IMR-90 (cell line): ENCODE data around the gene TNFRSF4. TPM values are rescaled to one million over a fixed set of nuclear protein-coding genes. Genes with fewer than 3 reads are reported as not detected.

Experiments
- ATAC-seq: fragments of 200-7000 bp; cut with Tn5 transposase; 2 replicates; pipeline ENCODE4 v1.9.1; 2020; ENCODE audit warnings: low read depth, mild to moderate bottlenecking, moderate library complexity
- BruUV-seq: library from RNA; stranded (reverse); fragments of 400-500 nt; replicated peaks from 2 replicates; lab custom pipeline; 2021; lab: Mats Ljungman, UMichigan
- CTCF ChIA-PET: fragments of 300-600 bp; formaldehyde crosslinking; extraction: SDS; loops from one replicate; lab custom pipeline; 2021; ENCODE audit warnings: antibody characterized with exemption; lab: Yijun Ruan, JAX
- POLR2A ChIA-PET: fragments of 300-600 bp; sonication (Branson Sonifier 250); formaldehyde crosslinking; loops from one replicate; lab custom pipeline; 2022; ENCODE audit warnings: antibody characterized with exemption; ENCODE audit not compliant: unreplicated experiment; lab: Charles Lee
- DNase-seq: peaks from one replicate; pipeline ENCODE4 v3.0.0; 2013
- H2AFZ ChIP-seq: replicated peaks from 2 replicates; pipeline ENCODE3; 2013; ENCODE audit warnings: low read length, mild to moderate bottlenecking; ENCODE audit not compliant: poor library complexity
- H2AK5ac ChIP-seq: 2 replicates; pipeline ENCODE4 v1.6.1; 2013; ENCODE audit warnings: low read depth, low read length, inconsistent platforms
- H2AK9ac ChIP-seq: replicated peaks from 2 replicates; pipeline ENCODE3; 2013; ENCODE audit warnings: mild to moderate bottlenecking, low read depth, low read length, moderate library complexity; ENCODE audit not compliant: poor library complexity
- H2BK120ac ChIP-seq: 2 replicates; pipeline ENCODE4 v1.6.1; 2013; ENCODE audit warnings: low read depth, low read length, inconsistent platforms
- H2BK15ac ChIP-seq: 3 replicates; pipeline ENCODE4 v1.6.1; 2013; ENCODE audit warnings: low read depth, low read length, inconsistent platforms
- H2BK20ac ChIP-seq: 2 replicates; pipeline ENCODE4 v1.6.1; 2013; ENCODE audit warnings: low read depth, mild to moderate bottlenecking, inconsistent platforms, low read length, moderate library complexity
- H2BK5ac ChIP-seq: 2 replicates; pipeline ENCODE4 v1.6.1; 2013; ENCODE audit warnings: mild to moderate bottlenecking, low read depth, low read length, inconsistent platforms; ENCODE audit not compliant: poor library complexity, severe bottlenecking
- H3K14ac ChIP-seq: replicated peaks from 2 replicates; pipeline ENCODE4 v1.6.1; 2013; ENCODE audit warnings: low read depth, low read length, inconsistent platforms
- H3K18ac ChIP-seq: 2 replicates; pipeline ENCODE4 v1.6.1; 2013; ENCODE audit warnings: low read depth, low read length, control low read depth
- H3K23ac ChIP-seq: 2 replicates; pipeline ENCODE4 v1.6.1; 2013; ENCODE audit warnings: low read depth, low read length, inconsistent platforms
- H3K27ac ChIP-seq: 2 replicates; pipeline ENCODE4 v1.5.1; 2013; ENCODE audit warnings: mild to moderate bottlenecking, control low read depth, low read length; ENCODE audit not compliant: insufficient read depth
- H3K27me3 ChIP-seq: 2 replicates; pipeline ENCODE4 v1.6.1; 2013; ENCODE audit warnings: low read length; ENCODE audit not compliant: control insufficient read depth, insufficient read depth
- H3K36me3 ChIP-seq: 2 replicates; pipeline ENCODE4 v1.6.1; 2013; ENCODE audit warnings: low read length, mixed read lengths; ENCODE audit not compliant: control insufficient read depth, insufficient read depth
- H3K4ac ChIP-seq: 2 replicates; pipeline ENCODE4 v1.6.1; 2013; ENCODE audit warnings: low read depth, low read length, inconsistent platforms
- H3K4me1 ChIP-seq: 2 replicates; pipeline ENCODE4 v1.6.1; 2013; ENCODE audit warnings: low read length, mixed read lengths; ENCODE audit not compliant: control insufficient read depth, insufficient read depth
- H3K4me2 ChIP-seq: 2 replicates; pipeline ENCODE4 v1.6.1; 2013; ENCODE audit warnings: low read depth, mild to moderate bottlenecking, control low read depth, low read length, moderate library complexity
- H3K4me3 ChIP-seq: 2 replicates; pipeline ENCODE4 v1.5.1; 2013; ENCODE audit warnings: low read depth, mild to moderate bottlenecking, control low read depth, low read length, moderate library complexity; ENCODE audit not compliant: insufficient read depth
- H3K56ac ChIP-seq: 2 replicates; pipeline ENCODE4 v1.6.1; 2013; ENCODE audit warnings: low read length, inconsistent platforms; ENCODE audit not compliant: insufficient read depth; ENCODE audit errors: extremely low read depth
- H3K79me1 ChIP-seq, 2 experiments: 2 replicates each; pipeline ENCODE4 v1.6.1; 2013; ENCODE audit warnings: low read length in 2 of 2, inconsistent platforms in 1 of 2, low read depth in 1 of 2
- H3K9ac ChIP-seq: 2 replicates; pipeline ENCODE4 v1.6.1; 2013; ENCODE audit warnings: low read depth, low read length, control low read depth
- H3K9me1 ChIP-seq: 2 replicates; pipeline ENCODE4 v1.6.1; 2013; ENCODE audit warnings: low read length, inconsistent platforms; ENCODE audit not compliant: insufficient read depth
- H3K9me3 ChIP-seq: 2 replicates; pipeline ENCODE4 v1.6.1; 2013; ENCODE audit warnings: low read length; ENCODE audit not compliant: control insufficient read depth, insufficient read depth
- H4K20me1 ChIP-seq: 2 replicates; pipeline ENCODE4 v1.6.1; 2013; ENCODE audit warnings: low read length, inconsistent platforms; ENCODE audit not compliant: insufficient read depth
- H4K5ac ChIP-seq: 2 replicates; pipeline ENCODE4 v1.6.1; 2013; ENCODE audit warnings: mild to moderate bottlenecking, low read depth, low read length, control low read depth
- H4K8ac ChIP-seq, 2 experiments: 2 replicates each; pipeline ENCODE4 v1.6.1; 2013; ENCODE audit warnings: low read depth in 2 of 2, low read length in 2 of 2, control low read depth in 1 of 2, inconsistent platforms in 1 of 2
- H4K91ac ChIP-seq: 2 replicates; pipeline ENCODE4 v1.6.1; 2013; ENCODE audit warnings: low read depth, low read length, inconsistent platforms; ENCODE audit not compliant: insufficient read depth
- CEBPB ChIP-seq: IDR thresholded peaks from 2 replicates; pipeline ENCODE4 v1.6.1; 2012; ENCODE audit warnings: low read depth, low read length, improper control_type of control experiment
- FOS ChIP-seq: fragments of 150-350 bp; IDR thresholded peaks from 2 replicates; pipeline ENCODE4 v1.6.1; 2016; ENCODE audit warnings: low read depth, low read length
- MAFK ChIP-seq: IDR thresholded peaks from 2 replicates; pipeline ENCODE4 v1.6.1; 2012; ENCODE audit warnings: low read depth, low read length, improper control_type of control experiment
- MAZ ChIP-seq: IDR thresholded peaks from 2 replicates; pipeline ENCODE4 v1.6.1; 2012; ENCODE audit warnings: low read depth, mild to moderate bottlenecking, low read length, improper control_type of control experiment, moderate library complexity, borderline replicate concordance
- MXI1 ChIP-seq: IDR thresholded peaks from 2 replicates; pipeline ENCODE4 v1.6.1; 2012; ENCODE audit warnings: low read depth, mild to moderate bottlenecking, low read length, moderate library complexity, borderline replicate concordance
- POLR2A ChIP-seq: IDR thresholded peaks from 2 replicates; pipeline ENCODE4 v1.6.1; 2012; ENCODE audit warnings: mild to moderate bottlenecking, low read depth, low read length
- RFX5 ChIP-seq: IDR thresholded peaks from 2 replicates; pipeline ENCODE4 v1.8.0; 2012; ENCODE audit warnings: low read depth, mild to moderate bottlenecking, low read length, moderate library complexity
- WGBS, 2 experiments: methylation state at CpG; one replicate each; pipeline versions ENCODE4 v1.1.5 to v1.1.7; 2013; ENCODE audit warnings: missing lambda C conversion rate in 2 of 2; ENCODE audit not compliant: insufficient read length in 1 of 2; ENCODE audit errors: extremely low coverage in 2 of 2; 5-methylcytosine and 5-hydroxymethylcytosine counted together
- dilution Hi-C: fragments of 300-500 bp; cut with HindIII; formaldehyde crosslinking; loops from one replicate; pipeline ENCODE4 v1.14.3; 2018; ENCODE audit warnings: low sequenced_read_pairs; ENCODE audit not compliant: unreplicated experiment
- in situ Hi-C: fragments of 300-500 bp; cut with MboI; formaldehyde crosslinking; loops from 3 replicates; pipeline ENCODE4 v1.14.3; 2019; ENCODE audit warnings: low sequenced_read_pairs, inconsistent platforms, mixed read lengths
- intact Hi-C: fragments of 100-400 bp; cut with micrococcal nuclease; formaldehyde crosslinking; loops from 2 replicates; pipeline ENCODE4 v1.10.0; 2022
- polyA plus RNA-seq, 3 experiments: library from polyadenylated mRNA; depleted of rRNA; stranded (reverse); fragments of >200 nt; gene quantifications; 2 replicates each; pipeline ENCODE4 v1.2.3, GENCODE V29; 2012; ENCODE audit warnings: low replicate concordance in 1 of 3
- total RNA-seq: library from RNA; depleted of rRNA; stranded (reverse); fragments of >200 nt; gene quantifications from 2 replicates; pipeline ENCODE4 v1.2.3, GENCODE V29; 2012

Gene TNFRSF4
- total and polyA plus RNA-seq, 2 of the 4 experiments (the other 2 are of a cell fraction) = 0.15 TPM; not detected in 1

- Histone ChIP-seq H2BK20ac (no peak overlapping the region), H4K91ac (no peak overlapping the region), H3K14ac (no peak overlapping the region), H2BK15ac (no peak overlapping the region), H3K9ac (no peak overlapping the region), H3K27ac (no peak overlapping the region), H3K27me3 (no peaks in the 10 kb centered on the region; the same call in 1 of the 2 replicates), H2AK9ac (no peak overlapping the region), H3K23ac (no peak overlapping the region), H2BK120ac (no peak overlapping the region), H3K4me2 (no peak overlapping the region), H2BK5ac (no peak overlapping the region), H4K5ac (no peak overlapping the region), H3K4ac (no peak overlapping the region), H3K79me1 (no peaks in the 10 kb centered on the region), H3K9me3 (peaks cover 11% of the 10 kb centered on the region), H2AK5ac (no peak overlapping the region), H3K18ac (no peak overlapping the region), H3K56ac (no peak overlapping the region), H4K20me1 (no peaks in the 10 kb centered on the region), H3K9me1 (no peaks in the 10 kb centered on the region), H3K4me1 (no peaks in the 10 kb centered on the region), H2AFZ (no peak overlapping the region), H3K4me3 (no peak overlapping the region), H4K8ac (no peak overlapping the region), H3K36me3 (no peaks in the 10 kb centered on the region)
- ChIA-PET CTCF (no interaction called here), POLR2A (no interaction called here)
- ATAC-seq (no peak), DNase-seq (no peak)
- TF ChIP-seq MXI1 = no peak
- TF ChIP-seq POLR2A = no peak
- TF ChIP-seq RFX5 = no peak
- TF ChIP-seq MAZ = no peak
- TF ChIP-seq MAFK = no peak
- TF ChIP-seq CEBPB = no peak
- no peak for TF ChIP-seq FOS
- no TSS peak for BruUV-seq
- 83% methylated on average over 11 of the region's 22 CpGs; no CpG with 5 or more reads in 1 of the 2 experiments for WGBS, 2 experiments
- in situ Hi-C loops (no loop called here), intact Hi-C loops (no loop called here), dilution Hi-C loops (no loop called here)
These were observed 14.6 kb downstream of the TNFRSF4 start for GRCh38 chr1:1199141-1199960.
